Mucosa of descending colon (tissue), 3 donors: ENCODE data around the gene NME3. TPM values are rescaled to one million over a fixed set of nuclear protein-coding genes. Genes with fewer than 3 reads are reported as not detected.

Source experiments
- ATAC-seq: fragments of 200-7000 bp; cut with Tn5 transposase; one replicate; pipeline ENCODE4 v1.9.1; 2020; ENCODE audit warnings: mild to moderate bottlenecking, moderate library complexity
- DNase-seq, 3 donors: peaks; one replicate each; pipeline ENCODE4 v3.0.0-alpha.2; 2020
- H3K36me3 ChIP-seq: fragments of 200-600 bp; one replicate; pipeline ENCODE4 v1.8.0; 2021; ENCODE audit warnings: low read depth, mild to moderate bottlenecking
- H3K4me1 ChIP-seq: fragments of 200-600 bp; one replicate; pipeline ENCODE4 v1.8.0; 2021; ENCODE audit warnings: low read depth, mild to moderate bottlenecking
- H3K4me3 ChIP-seq: fragments of 200-600 bp; one replicate; pipeline ENCODE4 v1.8.0; 2021; ENCODE audit warnings: mild to moderate bottlenecking
- H3K9me3 ChIP-seq: fragments of 200-600 bp; one replicate; pipeline ENCODE4 v1.8.0; 2021; ENCODE audit warnings: mild to moderate bottlenecking
- CTCF ChIP-seq: fragments of 200-600 bp; IDR thresholded peaks from one replicate; pipeline ENCODE4 v1.8.0; 2022; ENCODE audit warnings: antibody characterized with exemption, mild to moderate bottlenecking
- intact Hi-C, 2 donors: fragments of 100-400 bp; cut with DNase I in 1 of 2; cut with micrococcal nuclease in 1 of 2; formaldehyde crosslinking; loops; one replicate each; pipeline versions ENCODE4 v1.11.0 to v1.11.1; 2022; cut with DNase I, micrococcal nuclease
- total RNA-seq, 3 donors: library from RNA; stranded (reverse); fragmentation: NEBNext Ultra II Directional in 2 of 3; extraction: Animal tissue kit (Norgen Biotek cat#: 25700) in 2 of 3; gene quantifications; one replicate each; pipeline versions ENCODE4 v1.2.1 to v1.2.4, GENCODE V29; 2021 to 2023
- donor health status: DM: no; HTN: no; CAD: no; lungs with moderate emphysema.
- donor health status: DM: no; HTN: no; CAD: no.
- donor health status: DM: no; HTN: yes; CAD: no.

Gene NME3
- total RNA-seq, 3 donors from 2014 or later, result 49.1 to 66.0 (median 56.0) TPM

- peak in 1 of 3 donors; percentile 30 for DNase-seq
Measured at GRCh38 chr16:1786242-1787055, 15.1 kb upstream of the NME3 start.

GRCh38 chr16:1785846-1786170 lies 14.5 kb upstream of the NME3 start:
- Histone ChIP-seq H3K4me1 (peaks cover 17% of the 10 kb centered on the region), H3K36me3 (peaks cover 4% of the 10 kb centered on the region), H3K4me3 (no peak overlapping the region), H3K9me3 (no peaks in the 10 kb centered on the region)
- intact Hi-C loops, result no loop called here
- ATAC-seq (no peak), DNase-seq (peak in 1 of 3 donors; percentile 50)
- TF ChIP-seq CTCF, result no peak

More at GRCh38 chr16:1786242-1787055, 15.1 kb upstream of the NME3 start:
- no peak for TF ChIP-seq CTCF
- Histone ChIP-seq H3K9me3 (no peaks in the 10 kb centered on the region), H3K4me1 (peaks cover 11% of the 10 kb centered on the region), H3K4me3 (no peak overlapping the region), H3K36me3 (peaks cover 4% of the 10 kb centered on the region)
- no peak for ATAC-seq
- intact Hi-C loops, result no loop called here

GRCh38 chr16:1784977-1785845 lies 13.9 kb upstream of the NME3 start:
- H3K9me3 ChIP-seq, result no peaks in the 10 kb centered on the region
- intact Hi-C loops, result no loop called here
- TF ChIP-seq CTCF, result no peak
- peaks cover 4% of the 10 kb centered on the region for H3K36me3 ChIP-seq
- no peak overlapping the region for H3K4me3 ChIP-seq
- ATAC-seq, result no peak
- peaks cover 17% of the 10 kb centered on the region for H3K4me1 ChIP-seq
- peak in 1 of 3 donors; percentile 20 for DNase-seq

GRCh38 chr16:1782408-1783264 lies 11.3 kb upstream of the NME3 start, which contains the start of the genes NUBP2 and SPSB3:
Gene NUBP2 (plus strand): TSS chr16:1782960. CDS start chr16:1783021, 61 bp downstream.
Gene SPSB3 (minus strand): TSS chr16:1782571. CDS start chr16:1781483, 1,088 bp downstream.
- peak within 1 kb of the TSS; percentile 69 for H3K4me3 ChIP-seq
- TF ChIP-seq CTCF, result peak; percentile 27
- peak; percentile 99 to 100 (median 99) for DNase-seq
- H3K4me1 ChIP-seq, result peaks cover 17% of the 10 kb centered on the region
- H3K36me3 ChIP-seq, result peaks cover 6% of the 10 kb centered on the region
- peak; percentile 91 for ATAC-seq
- intact Hi-C loops, result no loop called here
- H3K9me3 ChIP-seq, result no peaks in the 10 kb centered on the region

GRCh38 chr16:1781758-1782407 lies 10.5 kb upstream of the NME3 start:
- H3K4me1 ChIP-seq, result peaks cover 17% of the 10 kb centered on the region
- intact Hi-C loops, result no loop called here
- DNase-seq, result peak in 1 of 3 donors; percentile 63
- H3K4me3 ChIP-seq, result peak overlapping the region; percentile 69
- peak; percentile 10 for TF ChIP-seq CTCF
- no peaks in the 10 kb centered on the region for H3K9me3 ChIP-seq
- ATAC-seq, result peak; percentile 50
- H3K36me3 ChIP-seq, result peaks cover 9% of the 10 kb centered on the region
